HG03575 (cell line): ENCODE data around the gene C1S.

Source experiments
- ATAC-seq: cut with Tn5 transposase; IDR thresholded peaks from one replicate; pipeline ENCODE4 v1.9.1; 2021; ENCODE audit not compliant: unreplicated experiment, insufficient number of reproducible peaks, low FRiP score; ENCODE audit errors: extremely low read depth

C1S gene

GRCh38 chr12:7072035-7072434, 11.5 kb downstream of the C1S start:
- ATAC-seq: no peak

GRCh38 chr12:7072554-7072953, 12.0 kb downstream of the C1S start:
- ATAC-seq: no peak

GRCh38 chr12:7073946-7074345, 13.4 kb downstream of the C1S start:
- no peak for ATAC-seq

- ATAC-seq: no peak
These were observed 15.0 kb downstream of the C1S start for GRCh38 chr12:7075518-7075917.

- no peak for ATAC-seq
These were observed 15.4 kb downstream of the C1S start for GRCh38 chr12:7075939-7076338.

GRCh38 chr12:7076493-7076892, 16.0 kb downstream of the C1S start:
- ATAC-seq: no peak

GRCh38 chr12:7078163-7078562, 17.6 kb downstream of the C1S start:
- no peak for ATAC-seq

- ATAC-seq: no peak
These were observed 19.3 kb downstream of the C1S start for GRCh38 chr12:7079826-7080125.

- ATAC-seq: no peak
These were observed 20.5 kb downstream of the C1S start for GRCh38 chr12:7081037-7081436.

- no peak for ATAC-seq
These were observed 22.6 kb downstream of the C1S start for GRCh38 chr12:7083125-7083524.

GRCh38 chr12:7089196-7089871, 28.8 kb downstream of the C1S start:
- no peak for ATAC-seq

GRCh38 chr12:7090222-7090998, 29.9 kb downstream of the C1S start:
- no peak for ATAC-seq

GRCh38 chr12:7091171-7091570, 30.7 kb downstream of the C1S start:
- ATAC-seq: no peak

GRCh38 chr12:7091660-7092228, 31.2 kb downstream of the C1S start:
- no peak for ATAC-seq

GRCh38 chr12:7092229-7092985, 31.9 kb downstream of the C1S start, which contains the start of gene C1R:
Gene C1R, minus strand, starts transcription at chr12:7092445. Its CDS starts 57 bp downstream, at chr12:7092388.
- ATAC-seq: no peak

GRCh38 chr12:7092986-7093460, 32.5 kb downstream of the C1S start:
- ATAC-seq: no peak

- no peak for ATAC-seq
These were observed 33.0 kb downstream of the C1S start for GRCh38 chr12:7093486-7093885.

- no peak for ATAC-seq
These were observed 33.4 kb downstream of the C1S start for GRCh38 chr12:7093892-7094291.
